Cerebellar nuclear complex (tissue), 1 donor: Measurements from ENCODE around the gene UCMA.
"Not testable (repeated sequence)": the region's sequence is repeated elsewhere in the genome, so short reads cannot be mapped to it uniquely, and the experiment has no call there.

Source experiments
- DNase-seq, 2 experiments: peaks; one replicate each; lab custom pipeline; 2025; lab: John Stamatoyannopoulos, UW

UCMA gene

GRCh38 chr10:13234172-13234571 lies at the start of gene UCMA:
UCMA (minus strand) TSS chr10:13234374; CDS start chr10:13234258, 116 bp downstream.
- no peak for DNase-seq

GRCh38 chr10:13282348-13282747 lies 48.2 kb upstream of the UCMA start:
- not testable (repeated sequence) for DNase-seq

GRCh38 chr10:13276749-13277365 lies 42.7 kb upstream of the UCMA start:
- DNase-seq: no peak

- DNase-seq: not testable (repeated sequence)
Measured at GRCh38 chr10:13276146-13276545, 42.0 kb upstream of the UCMA start.

- no peak for DNase-seq
Measured at GRCh38 chr10:13272164-13272571, 38.0 kb upstream of the UCMA start.

- DNase-seq: no peak
Measured at GRCh38 chr10:13271552-13272163, 37.5 kb upstream of the UCMA start.

- DNase-seq: no peak
Measured at GRCh38 chr10:13270877-13271551, 36.8 kb upstream of the UCMA start.

GRCh38 chr10:13268841-13269240 lies 34.7 kb upstream of the UCMA start:
- DNase-seq: no peak

GRCh38 chr10:13268310-13268709 lies 34.1 kb upstream of the UCMA start:
- no peak for DNase-seq

- DNase-seq: no peak
Measured at GRCh38 chr10:13263591-13263990, 29.4 kb upstream of the UCMA start.

GRCh38 chr10:13262433-13262832 lies 28.3 kb upstream of the UCMA start:
- no peak for DNase-seq

GRCh38 chr10:13257621-13258140 lies 23.5 kb upstream of the UCMA start:
- DNase-seq: no peak

- DNase-seq: no peak
Measured at GRCh38 chr10:13256627-13257026, 22.5 kb upstream of the UCMA start.

- DNase-seq: no peak
Measured at GRCh38 chr10:13253726-13254125, 19.6 kb upstream of the UCMA start.

- DNase-seq: no peak
Measured at GRCh38 chr10:13247784-13248183, 13.6 kb upstream of the UCMA start.

GRCh38 chr10:13247246-13247645 lies 13.1 kb upstream of the UCMA start:
- DNase-seq: no peak

GRCh38 chr10:13242260-13242659 lies 8.1 kb upstream of the UCMA start:
- DNase-seq: not testable (repeated sequence)

- DNase-seq: no peak
Measured at GRCh38 chr10:13241613-13242012, 7.4 kb upstream of the UCMA start.

GRCh38 chr10:13239923-13240322 lies 5.7 kb upstream of the UCMA start:
- no peak for DNase-seq

- DNase-seq: no peak
Measured at GRCh38 chr10:13238271-13239077, 4.3 kb upstream of the UCMA start.

GRCh38 chr10:13236638-13237037 lies 2.5 kb upstream of the UCMA start:
- no peak for DNase-seq

- not testable (repeated sequence) for DNase-seq
Measured at GRCh38 chr10:13234736-13235135, 562 bp upstream of the UCMA start.
